Measurements from ENCODE around the gene LRMDA. TPM values are rescaled to one million over a fixed set of nuclear protein-coding genes. Genes with fewer than 3 reads are reported as not detected.

Gene LRMDA
- total and polyA plus RNA-seq, 7 donors = 2.8 to 22.2 (median 9.0) TPM

- intact Hi-C loops (cut with DNase I) = no loop called here
- no peak overlapping the region for H3K27ac ChIP-seq
- no peaks in the 10 kb centered on the region for H3K36me3 ChIP-seq
- WGBS, 2 donors = 58 to 65% methylated on average over 8 of the region's 8 CpGs
- H3K9me3 ChIP-seq = no peaks in the 10 kb centered on the region
- H3K4me1 ChIP-seq = peaks cover 0 to 14% (median 8%) of the 10 kb centered on the region in 4 donors
- DNase-seq = no peak
- TF ChIP-seq POLR2A (IDR thresholded peaks at IDR 0.05) (no peak), POLR2AphosphoS5 (IDR thresholded peaks at IDR 0.05) (no peak), EP300 (IDR thresholded peaks at IDR 0.05) (no peak), CTCF (IDR thresholded peaks at IDR 0.05) (no peak)
- no peaks in the 10 kb centered on the region for H3K27me3 ChIP-seq
- H3K4me3 ChIP-seq = no peak overlapping the region
Measured at GRCh38 chr10:76242956-76243355, 811.5 kb downstream of the LRMDA start.

- Histone ChIP-seq H3K4me1 (peaks cover 0 to 16% (median 8%) of the 10 kb centered on the region in 4 donors), H3K36me3 (no peaks in the 10 kb centered on the region), H3K27me3 (no peaks in the 10 kb centered on the region), H3K4me3 (no peak overlapping the region), H3K9me3 (no peaks in the 10 kb centered on the region), H3K27ac (peak overlapping the region in 2 of 4 donors; percentile 6 to 12)
- DNase-seq = no peak
- TF ChIP-seq POLR2AphosphoS5 (IDR thresholded peaks at IDR 0.05) (peak in 1 of 4 donors; percentile 20), EP300 (IDR thresholded peaks at IDR 0.05) (no peak)
- intact Hi-C loops (cut with DNase I) = no loop called here
- 82 to 85% methylated on average over 5 of the region's 5 CpGs for WGBS, 2 donors
Measured at GRCh38 chr10:76244061-76244686, 812.8 kb downstream of the LRMDA start.

GRCh38 chr10:76245951-76246495 lies 814.6 kb downstream of the LRMDA start:
- no peaks in the 10 kb centered on the region for H3K27me3 ChIP-seq
- no peak for DNase-seq
- no peaks in the 10 kb centered on the region for H3K36me3 ChIP-seq
- no peak overlapping the region for H3K4me3 ChIP-seq
- peaks cover 0 to 21% (median 8%) of the 10 kb centered on the region in 4 donors for H3K4me1 ChIP-seq
- no peak for TF ChIP-seq EP300 (IDR thresholded peaks at IDR 0.05)
- TF ChIP-seq CTCF (IDR thresholded peaks at IDR 0.05) = no peak
- TF ChIP-seq POLR2A (IDR thresholded peaks at IDR 0.05) = no peak
- no peaks in the 10 kb centered on the region for H3K9me3 ChIP-seq
- WGBS, 2 donors = 93 to 94% methylated on average over 7 of the region's 7 CpGs
- no peak overlapping the region for H3K27ac ChIP-seq
- intact Hi-C loops (cut with DNase I) = no loop called here

- peaks cover 0 to 32% (median 18%) of the 10 kb centered on the region in 4 donors for H3K4me1 ChIP-seq
- no peaks in the 10 kb centered on the region for H3K36me3 ChIP-seq
- H3K27ac ChIP-seq = peak overlapping the region in 1 of 4 donors; percentile 25
- no peaks in the 10 kb centered on the region for H3K9me3 ChIP-seq
- no peak overlapping the region for H3K4me3 ChIP-seq
- no peak for DNase-seq
- no peaks in the 10 kb centered on the region for H3K27me3 ChIP-seq
- 98% methylated on average over 1 of the region's 1 CpG for WGBS, 2 donors
- intact Hi-C loops (cut with DNase I) = no loop called here
- TF ChIP-seq POLR2A (IDR thresholded peaks at IDR 0.05) = no peak
- TF ChIP-seq CTCF (IDR thresholded peaks at IDR 0.05) = no peak
- TF ChIP-seq EP300 (IDR thresholded peaks at IDR 0.05) = no peak
- no peak for TF ChIP-seq POLR2AphosphoS5 (IDR thresholded peaks at IDR 0.05)
Measured at GRCh38 chr10:76248649-76249200, 817.3 kb downstream of the LRMDA start.

- TF ChIP-seq POLR2AphosphoS5 (IDR thresholded peaks at IDR 0.05) (peak; percentile 97 to 100 (median 98)), CTCF (IDR thresholded peaks at IDR 0.05) (no peak), POLR2A (IDR thresholded peaks at IDR 0.05) (no peak), EP300 (IDR thresholded peaks at IDR 0.05) (peak; percentile 85 to 97 (median 90))
Measured at GRCh38 chr10:76251841-76252671, 820.6 kb downstream of the LRMDA start.

More at GRCh38 chr10:76251841-76252671, 820.6 kb downstream of the LRMDA start:
- Histone ChIP-seq H3K36me3 (no peaks in the 10 kb centered on the region), H3K27me3 (no peaks in the 10 kb centered on the region), H3K27ac (peak overlapping the region; percentile 72 to 77 (median 76)), H3K4me1 (peaks cover 0 to 31% (median 17%) of the 10 kb centered on the region in 4 donors), H3K9me3 (no peaks in the 10 kb centered on the region), H3K4me3 (no peak overlapping the region)
- peak; percentile 99 for DNase-seq
- 59 to 77% methylated on average over 11 of the region's 11 CpGs for WGBS, 2 donors
- intact Hi-C loops (cut with DNase I) = loop anchor here (1.0 to 10.0 kb wide), 16 partner anchors 30 to 849 kb away; no protein-coding TSS in a partner anchor

Measured in sigmoid colon (tissue), 7 donors.